Measurements from ENCODE around the gene PSMD8.

PSMD8 gene

DNA sequence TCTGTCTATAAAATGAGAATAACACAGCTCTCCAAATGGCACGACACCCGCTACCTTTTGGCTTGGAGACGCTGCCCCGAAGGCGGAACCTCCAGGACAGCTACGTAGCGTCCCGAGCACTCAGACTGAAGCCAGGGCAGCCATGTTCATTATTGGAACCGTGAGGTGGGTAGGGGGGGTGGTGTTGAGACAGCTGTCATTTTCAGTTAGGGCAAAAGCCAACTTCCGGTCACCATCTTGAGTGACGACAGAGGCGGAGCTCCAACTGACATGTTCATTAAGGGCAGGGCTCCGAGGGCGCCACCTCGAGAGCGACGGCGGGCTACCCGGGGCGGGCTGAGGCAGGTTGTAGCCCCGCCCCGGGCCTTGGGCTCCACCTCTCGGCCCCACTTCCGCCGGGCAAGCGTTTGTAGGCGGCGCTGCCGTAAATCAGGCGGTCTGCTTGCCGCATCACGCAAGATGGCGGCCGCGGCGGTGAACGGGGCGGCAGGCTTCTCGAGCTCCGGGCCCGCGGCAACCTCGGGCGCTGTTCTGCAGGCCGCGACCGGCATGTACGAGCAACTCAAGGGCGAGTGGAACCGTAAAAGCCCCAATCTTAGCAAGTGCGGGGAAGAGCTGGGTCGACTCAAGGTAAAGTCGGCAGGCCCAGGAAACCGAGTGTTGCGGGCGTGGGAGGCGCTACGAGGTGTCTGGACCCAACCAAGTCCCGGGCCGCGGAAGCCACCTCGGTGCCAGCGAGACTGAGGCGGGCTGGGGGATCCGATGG is at the start of gene PSMD8:
PSMD8 (plus strand) TSS at position 240 of the 766 bp plus-strand sequence; CDS start at position 271, 31 bp downstream.
- peak; percentile 98 for DNase-seq

DNA sequence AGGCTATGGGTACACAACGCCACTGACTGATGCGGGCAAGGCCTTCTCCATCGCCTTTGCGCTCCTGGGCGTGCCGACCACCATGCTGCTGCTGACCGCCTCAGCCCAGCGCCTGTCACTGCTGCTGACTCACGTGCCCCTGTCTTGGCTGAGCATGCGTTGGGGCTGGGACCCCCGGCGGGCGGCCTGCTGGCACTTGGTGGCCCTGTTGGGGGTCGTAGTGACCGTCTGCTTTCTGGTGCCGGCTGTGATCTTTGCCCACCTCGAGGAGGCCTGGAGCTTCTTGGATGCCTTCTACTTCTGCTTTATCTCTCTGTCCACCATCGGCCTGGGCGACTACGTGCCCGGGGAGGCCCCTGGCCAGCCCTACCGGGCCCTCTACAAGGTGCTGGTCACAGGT is 47.8 kb upstream of the PSMD8 start:
- DNase-seq = no peak

DNA sequence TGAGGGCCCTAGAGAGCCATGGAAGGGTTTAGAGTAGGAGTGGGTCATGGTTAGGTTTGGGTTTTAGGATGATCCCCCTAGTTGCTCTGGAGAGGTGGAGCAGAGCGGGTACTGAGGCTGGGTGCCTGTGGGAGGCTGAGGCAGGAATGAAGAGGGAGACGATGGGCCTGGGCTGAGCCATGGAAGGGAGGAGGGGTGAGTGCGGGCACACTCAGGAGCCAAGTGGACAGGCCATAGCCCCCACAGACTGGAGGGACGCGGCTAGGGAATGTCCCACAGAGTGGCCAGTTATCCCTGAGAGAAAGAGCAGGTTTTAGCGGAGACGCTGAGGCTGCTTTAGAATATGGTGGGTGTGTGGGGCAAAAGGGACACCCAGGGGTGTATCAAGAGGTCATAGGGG is 44.7 kb upstream of the PSMD8 start:
- no peak for DNase-seq

DNA sequence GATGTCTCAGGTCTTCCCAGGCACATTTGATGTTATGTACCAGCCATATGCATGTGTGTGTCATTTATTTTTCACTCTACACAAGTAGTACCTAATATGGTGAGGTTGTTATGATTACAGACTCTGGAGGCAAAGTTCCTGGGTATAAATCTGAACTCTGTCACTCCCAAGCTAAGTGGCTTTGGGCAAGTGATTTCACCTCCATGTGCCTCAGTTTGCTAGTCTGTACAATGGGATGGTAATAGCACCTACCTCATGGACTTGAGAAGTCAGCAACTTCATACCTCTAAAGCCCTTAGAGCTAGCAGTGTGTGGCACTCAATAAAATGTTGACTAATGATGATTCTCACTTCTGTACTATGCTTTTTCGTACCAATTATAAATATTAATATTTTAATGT is 42.6 kb upstream of the PSMD8 start:
- DNase-seq = no peak

DNA sequence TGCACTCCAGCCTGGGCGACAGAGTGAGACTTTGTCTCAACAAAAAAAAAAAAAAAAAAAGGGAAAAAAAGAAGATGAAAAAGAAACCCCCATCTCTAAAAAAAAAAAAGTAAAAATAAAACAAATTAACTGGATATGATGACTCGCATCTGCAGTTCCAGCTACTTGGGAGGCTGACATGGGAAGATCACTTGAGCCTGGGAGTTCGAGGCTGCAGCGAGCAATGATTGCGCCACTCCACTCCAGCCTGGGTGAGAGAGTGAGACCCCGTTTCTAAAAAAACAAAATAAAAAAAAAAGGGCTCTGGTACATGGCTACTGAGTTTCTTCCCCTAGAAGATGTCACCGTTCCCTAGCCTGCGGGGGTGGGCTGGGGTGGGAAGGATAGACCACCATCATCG is 41.1 kb upstream of the PSMD8 start:
- DNase-seq = no peak

DNA sequence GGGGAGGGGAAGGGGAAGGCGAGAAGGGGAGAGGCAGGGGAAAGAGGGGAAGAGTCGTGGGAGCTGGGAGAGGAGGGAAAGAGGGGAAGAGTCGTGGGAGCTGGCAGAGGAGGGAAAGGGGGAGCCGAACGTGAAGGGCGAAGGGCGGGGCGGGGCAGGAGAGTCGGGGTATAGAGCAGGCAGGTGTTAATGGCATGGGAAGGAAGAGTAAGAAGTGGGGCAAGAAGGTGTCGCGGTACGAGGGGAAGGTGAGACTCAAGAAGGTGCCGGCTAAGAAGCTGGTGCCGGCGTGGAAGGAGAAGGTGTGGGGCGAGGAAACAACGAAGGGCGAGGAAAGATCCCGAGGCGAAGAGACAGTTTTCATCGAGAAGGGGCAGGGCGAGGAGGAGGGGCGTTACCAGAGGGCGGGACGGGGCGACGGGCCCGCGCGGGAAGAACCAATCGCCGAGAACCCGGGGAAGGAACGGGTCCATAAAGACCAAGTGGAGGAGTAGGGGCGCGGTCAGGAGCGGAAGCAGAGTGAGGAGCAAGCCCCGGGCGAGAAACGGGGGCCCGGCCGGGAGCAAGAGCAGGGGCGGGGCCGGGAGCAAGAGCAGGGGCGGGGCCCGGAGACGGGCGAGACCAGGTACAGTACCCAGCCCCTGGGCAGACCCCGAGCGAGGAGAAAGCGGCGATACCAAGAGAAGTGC is 38.3 kb upstream of the PSMD8 start:
- DNase-seq = peak; percentile 94

DNA sequence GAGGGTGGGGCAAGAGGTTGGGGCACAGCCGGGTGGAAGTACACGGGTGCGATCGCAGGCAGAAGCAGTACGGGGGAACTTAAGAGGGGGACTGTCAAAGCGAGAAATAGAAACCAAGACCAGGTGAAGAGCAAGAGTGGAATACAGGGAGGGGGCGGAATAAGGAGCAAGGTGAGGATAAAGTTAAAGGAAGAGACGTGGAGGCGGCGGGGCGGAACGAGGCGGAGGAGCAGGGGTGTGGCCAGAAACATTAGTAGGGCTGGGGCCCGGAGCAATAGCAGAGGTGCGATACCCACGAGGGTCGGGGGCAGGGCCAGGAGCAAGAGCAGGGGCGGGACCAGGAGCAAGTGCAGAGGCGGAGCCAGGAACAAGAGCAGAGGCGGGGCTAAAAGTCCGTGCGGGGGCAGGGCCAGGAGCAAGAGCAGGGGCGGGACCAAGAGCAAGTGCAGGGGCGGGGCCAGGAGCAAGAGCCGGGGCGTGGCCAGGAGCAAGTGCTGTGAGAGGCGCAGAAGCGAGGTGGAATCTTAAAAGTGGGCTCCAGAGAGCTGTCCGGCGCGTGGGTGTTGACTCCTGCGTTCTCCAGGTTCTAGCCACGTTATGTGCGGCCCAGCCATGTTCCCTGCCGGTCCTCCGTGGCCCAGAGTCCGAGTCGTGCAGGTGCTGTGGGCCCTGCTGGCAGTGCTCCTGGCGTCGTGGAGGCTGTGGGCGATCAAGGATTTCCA is 37.6 kb upstream of the PSMD8 start:
- DNase-seq = peak; percentile 80

DNA sequence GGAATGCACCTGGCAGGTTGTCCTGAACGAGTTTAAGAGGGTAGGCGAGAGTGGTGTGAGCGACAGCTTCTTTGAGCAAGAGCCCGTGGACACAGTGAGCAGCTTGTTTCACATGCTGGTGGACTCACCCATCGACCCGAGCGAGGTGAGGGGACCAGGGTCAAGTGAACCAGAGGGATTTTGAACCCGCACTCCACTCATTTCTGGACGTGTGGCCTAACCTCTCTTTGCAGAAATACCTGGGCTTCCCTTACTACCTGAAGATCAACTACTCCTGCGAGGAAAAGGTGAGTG is 37.1 kb upstream of the PSMD8 start:
- DNase-seq = no peak

DNA sequence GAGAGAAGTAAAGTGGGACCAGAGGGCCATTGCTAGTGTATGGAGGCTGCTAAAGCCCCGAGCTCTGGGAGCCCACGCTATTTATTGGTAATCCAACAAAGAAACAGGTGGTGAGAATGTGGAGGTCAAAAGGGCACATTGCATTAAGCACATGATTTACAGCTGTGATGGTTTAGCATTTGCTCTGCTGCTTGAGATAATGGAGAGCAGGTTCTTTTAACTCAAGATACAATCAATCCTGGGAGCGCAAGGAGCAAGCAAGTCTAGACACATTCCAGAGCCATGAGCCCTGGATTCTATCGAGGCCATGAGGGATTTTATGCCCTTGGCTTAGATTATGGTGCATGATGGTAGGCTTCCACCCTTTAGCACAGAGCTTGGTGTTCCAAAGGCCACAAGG is 35.4 kb upstream of the PSMD8 start:
- peak; percentile 29 for DNase-seq

DNA sequence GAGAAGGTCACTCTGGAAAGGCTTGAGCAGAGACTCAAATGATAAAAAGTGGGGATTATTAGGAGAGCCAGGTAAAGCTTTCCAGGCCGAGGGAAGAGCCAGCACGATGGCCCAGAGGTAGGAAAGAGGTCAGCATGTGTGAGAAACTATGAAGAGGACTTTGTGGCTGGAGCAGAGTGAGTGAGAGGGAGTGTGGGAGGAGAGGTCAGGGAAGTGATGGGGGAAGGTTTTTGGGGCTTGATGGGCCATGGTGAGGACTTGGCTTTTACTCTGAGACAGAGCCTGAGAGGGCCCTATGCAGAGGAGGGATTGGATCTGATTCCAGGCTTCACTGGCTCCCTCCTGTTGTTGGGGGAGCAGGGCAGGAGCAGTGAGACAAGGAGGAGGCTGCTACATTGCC is 33.4 kb upstream of the PSMD8 start:
- no peak for DNase-seq

DNA sequence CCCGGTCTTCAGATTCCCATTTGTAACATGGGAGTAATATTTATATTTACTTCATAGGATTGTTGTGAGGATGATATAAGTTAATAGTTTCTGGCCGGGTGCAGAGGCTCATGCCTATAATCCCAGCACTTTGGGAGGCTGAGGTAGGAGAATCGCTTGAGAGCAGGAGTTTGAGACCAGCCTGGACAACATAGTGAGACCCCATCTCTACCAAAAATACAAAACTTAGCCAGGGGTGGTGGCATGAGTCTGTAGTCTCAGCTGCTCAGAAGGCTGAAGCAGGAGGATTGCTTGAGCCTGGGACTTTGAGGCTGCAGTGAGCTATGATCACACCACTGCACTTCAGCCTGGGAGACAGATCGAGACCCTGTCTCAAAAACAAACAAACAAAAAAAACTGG is 27.5 kb upstream of the PSMD8 start:
- no peak for DNase-seq

DNA sequence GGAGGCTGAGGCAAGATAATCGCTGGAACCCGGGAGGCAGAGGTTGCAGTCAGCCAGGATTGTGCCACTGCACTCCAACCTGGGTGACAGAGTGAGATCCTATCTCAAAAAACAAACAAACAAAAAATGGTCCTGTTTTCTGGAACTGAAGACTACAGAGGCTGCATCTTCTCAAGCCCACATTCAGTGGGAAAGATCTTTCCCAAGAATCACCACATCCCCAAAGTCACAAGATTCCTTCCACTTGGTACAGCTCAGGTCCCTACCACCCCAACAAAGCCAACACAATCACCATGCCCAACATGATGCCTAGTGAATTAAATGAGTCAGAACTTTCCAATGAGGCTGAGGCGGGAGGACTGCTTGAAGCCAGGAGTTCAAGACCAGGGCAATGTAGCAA is 23.5 kb upstream of the PSMD8 start:
- no peak for DNase-seq

DNA sequence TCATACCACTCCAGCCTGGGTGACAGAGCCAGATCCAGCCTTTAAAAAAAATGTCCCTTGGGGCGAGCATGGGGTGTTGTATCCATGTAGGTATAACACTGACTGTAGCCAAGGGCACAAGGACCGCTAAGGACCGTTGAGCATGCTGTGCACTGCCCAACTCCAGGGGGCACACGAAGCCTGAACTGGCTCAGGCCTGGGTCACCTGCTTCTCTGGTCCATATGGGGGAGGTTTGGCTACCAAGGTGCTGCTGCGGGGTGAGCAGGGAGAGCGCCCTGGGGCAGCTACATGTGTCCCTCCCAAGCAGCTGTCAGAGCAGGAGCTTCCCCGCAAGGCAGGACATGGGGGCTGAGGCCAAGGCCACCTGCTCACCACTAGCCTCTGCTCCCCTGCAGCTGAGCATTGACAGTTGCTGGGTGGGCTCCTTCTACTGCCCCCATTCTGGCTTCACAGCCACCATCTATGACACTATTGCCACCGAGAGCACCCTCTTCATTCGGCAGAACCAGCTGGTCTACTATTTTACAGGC is 22.4 kb upstream of the PSMD8 start:
- DNase-seq = no peak

DNA sequence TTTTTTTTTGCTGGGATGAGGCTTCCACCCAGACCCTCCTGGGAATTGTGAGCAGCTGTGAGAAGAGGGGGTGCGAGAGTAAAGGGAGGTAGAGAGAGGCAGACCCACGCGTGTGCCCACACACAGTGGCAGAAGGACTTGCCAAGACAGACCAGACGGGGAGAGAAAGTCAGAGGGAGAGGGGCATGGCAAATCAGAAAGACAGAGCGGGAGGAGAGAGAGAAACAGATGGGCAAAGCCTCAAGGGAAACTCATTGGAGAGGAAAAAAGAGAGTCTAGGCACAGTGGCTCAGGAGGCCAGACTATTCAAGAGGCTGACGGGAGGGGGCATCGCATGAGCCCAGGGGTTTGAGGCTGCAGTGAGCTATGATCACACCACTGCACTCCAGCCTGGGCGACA is 21.8 kb upstream of the PSMD8 start:
- DNase-seq = no peak

DNA sequence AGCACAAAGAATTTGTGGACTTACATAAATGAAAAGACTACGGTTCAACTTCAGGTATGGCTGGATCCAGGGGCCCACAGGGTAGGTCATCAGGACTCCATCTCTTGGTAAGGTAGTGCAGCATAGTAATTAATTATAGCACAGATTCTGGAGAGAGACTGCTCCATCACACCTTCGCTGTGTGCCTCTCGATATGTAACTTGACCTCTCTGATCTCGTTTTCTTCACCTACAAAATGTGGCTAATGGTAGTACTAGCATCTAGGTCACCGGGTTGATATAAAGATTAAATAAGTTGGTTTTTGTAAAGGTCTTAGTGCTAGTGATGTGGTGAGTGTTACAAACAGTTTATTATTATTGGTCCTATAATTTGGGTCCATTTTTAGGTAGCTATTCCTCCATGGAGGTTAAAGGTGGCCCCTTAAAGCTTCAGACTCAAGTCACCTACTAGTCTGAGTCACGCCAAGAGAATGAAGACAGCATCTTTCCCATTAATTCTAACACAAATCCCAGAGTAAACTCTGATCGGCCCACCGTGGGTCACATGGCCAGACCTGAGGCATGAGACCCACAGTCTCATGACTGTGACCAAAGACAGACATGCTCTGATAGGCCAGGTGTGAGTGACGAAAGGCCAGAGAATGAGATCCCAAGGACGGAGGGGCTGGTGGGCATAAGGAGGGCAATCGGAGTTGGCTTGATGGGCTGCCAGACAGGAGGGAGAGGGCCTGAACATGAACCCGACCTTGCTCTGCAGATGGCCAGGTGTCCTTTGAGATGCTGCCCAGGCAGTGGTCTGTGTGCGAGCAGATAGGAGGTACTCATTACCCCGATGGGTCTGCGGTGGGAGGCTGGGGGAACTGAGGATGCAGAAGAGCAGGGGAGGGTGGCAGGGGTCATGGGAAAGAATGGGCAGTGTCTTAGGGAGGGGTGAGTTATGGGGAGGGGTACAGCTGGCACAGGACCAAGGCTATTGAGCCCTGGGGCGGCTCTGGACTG is 18.3 kb upstream of the PSMD8 start:
- no peak for DNase-seq

DNA sequence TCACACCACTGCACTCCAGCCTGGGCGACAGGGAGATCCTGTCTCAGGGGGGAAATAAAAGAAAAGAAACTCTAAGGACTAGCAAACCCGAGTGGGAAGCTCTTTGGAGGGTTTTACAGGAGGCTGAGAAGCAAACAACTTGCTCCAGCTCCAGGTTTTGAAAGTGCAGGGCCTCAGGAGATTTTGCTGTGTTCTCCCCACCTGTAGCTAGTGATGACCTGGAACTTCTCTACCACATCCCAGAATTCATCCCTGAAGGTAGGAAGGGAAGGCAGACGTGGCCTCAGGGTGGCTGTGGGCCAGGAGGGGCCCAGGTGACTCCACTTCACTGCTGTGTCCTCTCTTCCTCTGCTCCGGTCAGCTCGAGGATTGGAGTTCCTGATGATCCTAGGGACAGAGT is 16.3 kb upstream of the PSMD8 start:
- no peak for DNase-seq

DNA sequence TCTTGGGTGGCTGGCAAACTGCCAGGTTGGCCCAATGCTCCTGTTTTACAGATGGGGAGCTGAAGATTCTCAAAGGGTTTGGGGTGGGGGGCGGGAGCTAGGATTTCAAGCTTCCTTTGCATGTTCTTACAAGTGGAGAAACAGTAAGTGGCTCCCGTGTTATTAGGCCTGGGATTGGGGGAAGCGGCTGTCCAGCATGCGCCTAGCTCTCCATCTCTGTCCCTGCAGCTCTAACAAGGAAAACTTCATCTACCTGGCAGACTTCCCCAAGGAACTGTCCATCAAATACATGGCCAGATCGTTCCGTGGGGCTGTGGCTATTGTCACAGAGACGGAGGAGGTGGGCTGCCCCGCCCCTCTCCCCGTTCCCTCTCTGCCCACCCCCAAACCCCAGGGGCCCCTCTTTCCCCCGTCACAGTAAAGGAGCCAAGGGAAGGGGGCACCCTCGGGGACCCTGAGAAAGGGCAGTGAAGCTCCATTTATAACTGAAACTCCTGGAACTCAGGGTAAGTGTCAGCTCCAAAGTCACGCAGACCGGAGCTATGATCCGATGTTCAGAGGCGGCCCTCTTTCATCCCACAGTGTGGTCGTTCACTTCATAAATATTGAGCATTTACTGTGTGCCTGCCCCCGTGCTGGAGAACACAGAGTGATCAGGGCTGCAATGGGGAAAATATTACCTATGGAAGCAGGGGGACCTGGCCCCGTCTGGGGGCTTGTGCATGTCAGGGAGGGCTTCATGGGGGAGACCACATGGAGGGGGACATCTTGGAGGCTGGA is 14.9 kb upstream of the PSMD8 start:
- no peak for DNase-seq

DNA sequence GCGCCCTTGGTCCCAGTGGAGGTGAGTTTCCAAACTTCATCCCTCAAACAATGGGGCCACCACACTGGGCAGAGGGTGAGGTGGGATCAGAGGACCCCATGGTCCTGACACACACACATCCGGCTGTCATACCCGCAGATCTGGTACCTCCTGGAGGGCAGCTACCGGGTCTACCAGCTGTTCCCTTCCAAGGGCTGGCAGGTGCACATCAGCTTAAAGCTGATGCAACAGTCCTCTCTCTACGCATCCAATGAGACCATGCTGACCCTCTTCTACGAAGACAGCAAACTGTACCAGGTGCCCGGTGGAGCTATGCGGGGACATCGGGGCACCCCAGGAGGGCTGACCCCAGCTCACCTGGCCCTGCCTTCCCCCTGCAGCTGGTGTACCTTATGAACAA is 14.0 kb upstream of the PSMD8 start:
- DNase-seq = no peak

DNA sequence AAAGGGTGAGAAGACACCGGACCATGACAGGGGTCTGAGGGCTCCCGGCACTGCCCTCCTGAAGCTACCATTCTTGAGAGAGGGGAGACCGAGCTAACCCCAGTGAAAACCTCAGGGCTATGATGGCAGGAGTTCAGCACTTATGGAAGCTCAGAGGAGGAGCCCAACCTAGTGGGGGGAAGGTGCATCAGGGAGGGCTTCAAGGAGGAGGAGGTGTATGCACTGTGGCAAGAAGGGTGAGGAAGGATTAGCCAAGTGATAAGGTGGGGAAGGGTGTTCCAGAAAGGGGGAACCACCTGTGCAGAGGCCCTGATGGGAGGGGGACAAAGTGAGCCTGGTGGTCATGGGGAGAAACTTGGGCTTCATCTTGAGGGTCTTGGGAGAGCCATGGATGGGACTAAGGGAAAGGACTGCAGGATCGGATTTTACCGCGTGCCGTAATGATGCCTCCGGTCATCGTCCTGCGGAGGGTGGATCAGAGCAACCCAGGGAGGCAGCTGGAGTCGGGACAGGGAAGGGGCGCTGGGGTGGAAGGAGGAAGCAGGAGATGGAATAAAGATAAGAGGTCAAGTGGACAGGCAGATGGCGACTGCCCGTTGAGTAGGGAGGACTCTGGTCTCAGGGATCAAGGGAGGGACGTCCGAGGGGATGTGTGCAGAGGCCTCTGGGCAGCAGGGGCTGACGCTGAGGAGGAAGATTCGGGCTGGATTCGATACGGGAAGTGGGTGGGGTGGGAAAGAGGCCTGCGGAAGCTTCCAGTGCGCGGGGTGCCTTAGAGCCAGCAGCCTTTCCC is 13.3 kb upstream of the PSMD8 start:
- DNase-seq = no peak

DNA sequence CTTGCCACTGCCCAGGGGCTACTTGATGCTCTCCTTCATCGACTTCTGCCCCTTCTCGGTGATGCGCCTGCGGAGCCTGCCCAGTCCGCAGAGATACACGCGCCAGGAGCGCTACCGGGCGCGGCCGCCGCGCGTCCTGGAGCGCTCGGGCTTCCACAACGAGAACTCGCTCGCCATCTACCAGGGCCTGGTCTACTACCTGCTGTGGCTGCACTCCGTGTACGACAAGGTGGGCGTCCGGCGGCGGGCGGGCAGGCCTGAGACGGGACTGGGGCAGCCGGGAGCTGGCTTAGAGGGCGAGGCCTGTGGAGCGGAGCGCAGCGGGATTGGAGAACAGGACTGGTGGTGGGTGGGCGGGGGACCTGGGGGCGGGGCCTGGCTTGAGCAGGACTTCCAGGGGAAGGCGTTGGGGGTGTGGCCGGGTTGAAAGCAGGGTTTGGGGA is 12.7 kb upstream of the PSMD8 start:
- peak; percentile 53 for DNase-seq
